SHP77 treated with DMSO at 0.1 percent for 48 hours (cell line): ENCODE data around the gene PLAC9.

Source experiments
- DNase-seq: peaks from one replicate; lab custom pipeline; 2025; lab: John Stamatoyannopoulos, UW

Gene PLAC9

GRCh38 chr10:80184291-80184690 lies 51.8 kb downstream of the PLAC9 start:
- DNase-seq, result no peak

DNA sequence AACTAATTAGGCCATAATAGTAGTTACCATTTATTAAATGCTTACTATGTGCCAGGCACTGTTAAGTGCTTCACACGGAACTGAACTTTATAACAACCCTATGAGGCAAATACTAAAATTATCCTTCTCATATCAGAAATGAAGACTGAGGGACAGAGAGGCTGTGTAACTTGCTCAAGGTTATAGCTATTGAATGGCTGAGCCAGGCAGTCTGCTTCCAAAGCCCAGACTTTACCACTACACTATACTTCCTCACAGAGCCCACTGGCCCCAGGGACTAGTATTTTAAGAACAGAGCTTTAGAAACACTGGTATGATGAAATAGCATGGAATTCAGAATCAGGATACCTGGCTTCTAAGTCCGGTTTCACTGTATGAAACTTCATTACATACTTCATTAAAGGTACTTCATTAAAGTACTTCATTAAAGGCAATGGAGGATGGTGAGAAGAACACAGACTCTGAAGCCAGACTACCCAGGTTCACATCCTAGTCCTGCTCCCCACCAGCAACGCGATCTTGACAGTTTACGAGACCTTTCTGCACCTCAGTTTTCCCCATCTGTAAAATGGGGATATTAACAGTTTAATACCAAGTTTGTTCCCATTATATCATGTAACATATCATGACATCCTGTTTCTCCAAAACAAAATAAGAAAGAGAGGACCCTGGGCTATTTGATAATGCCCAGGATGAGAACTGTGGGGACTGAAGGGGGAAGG lies 53.2 kb downstream of the PLAC9 start:
- DNase-seq, result no peak

DNA sequence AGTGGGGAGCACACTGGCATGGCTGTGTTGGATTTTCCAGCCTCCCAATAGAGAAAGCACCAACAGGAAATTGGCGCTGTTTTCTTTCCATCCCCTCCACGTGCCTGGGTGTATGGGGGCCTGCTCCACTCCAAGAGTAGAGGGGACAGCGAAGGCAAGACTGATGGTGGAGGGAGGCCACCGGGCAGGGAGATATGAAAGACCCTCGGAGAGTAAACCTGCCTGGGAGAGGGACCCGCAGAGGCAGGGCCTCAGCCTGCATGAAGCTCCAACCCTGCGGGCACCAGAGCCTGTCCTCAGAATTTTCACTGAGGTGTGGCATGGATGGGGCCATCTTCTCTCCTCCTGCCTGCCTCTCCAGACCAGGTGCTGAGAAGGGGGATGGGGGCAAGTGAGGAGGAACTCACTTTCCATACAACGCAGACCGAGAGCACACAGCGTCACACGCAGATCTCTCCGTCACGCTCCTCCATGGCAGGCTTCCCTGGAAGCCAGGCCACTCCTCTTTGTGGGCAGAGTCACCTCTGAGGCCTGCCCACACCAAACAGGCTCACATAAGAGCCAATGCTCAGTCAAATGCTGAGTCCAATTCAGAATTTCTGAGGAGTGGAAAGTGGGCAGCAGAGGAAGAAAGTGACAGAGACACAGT lies 54.0 kb downstream of the PLAC9 start:
- DNase-seq, result no peak

- DNase-seq, result no peak
Observed at GRCh38 chr10:80187060-80187459, 54.5 kb downstream of the PLAC9 start.

- DNase-seq, result no peak
Observed at GRCh38 chr10:80187465-80188409, 55.2 kb downstream of the PLAC9 start.

DNA sequence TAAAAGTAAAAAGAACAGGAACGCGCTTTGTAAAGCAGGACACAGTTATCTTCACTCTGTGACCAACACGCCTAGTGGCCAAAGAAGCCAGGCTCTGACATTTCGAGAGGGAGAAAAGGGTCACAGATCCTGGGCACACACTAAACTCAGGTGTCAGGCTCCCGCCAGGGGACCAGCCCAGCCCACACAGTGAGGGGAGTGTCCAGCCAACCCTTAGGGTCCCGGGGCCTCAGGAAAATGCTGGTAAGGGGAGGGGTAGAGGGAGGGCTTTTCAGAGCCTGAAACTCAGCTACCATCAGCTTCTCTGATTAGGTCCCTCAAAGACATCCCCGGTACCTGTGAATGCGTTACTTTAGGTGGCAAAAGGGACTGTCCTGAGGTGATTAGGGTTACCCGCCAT lies 56.2 kb downstream of the PLAC9 start:
- no peak for DNase-seq

- no peak for DNase-seq
Observed at GRCh38 chr10:80191589-80192270, 59.2 kb downstream of the PLAC9 start.

- no peak for DNase-seq
Observed at GRCh38 chr10:80192553-80192952, 60.0 kb downstream of the PLAC9 start.

- DNase-seq, result no peak
Observed at GRCh38 chr10:80194373-80195045, 62.0 kb downstream of the PLAC9 start.
